Measurements from ENCODE around the gene PTGIS.
"Not testable (repeated sequence)": the region's sequence is repeated elsewhere in the genome, so short reads cannot be mapped to it uniquely, and the experiment has no call there.

PTGIS gene

GRCh38 chr20:49579874-49580812 lies 12.2 kb upstream of the PTGIS start:
- no peak for DNase-seq (ENCODE audit: low spot score)

GRCh38 chr20:49579195-49579594 lies 11.3 kb upstream of the PTGIS start:
- DNase-seq (ENCODE audit: low spot score), result no peak

- DNase-seq (ENCODE audit: low spot score), result no peak
Observed at GRCh38 chr20:49578436-49578835, 10.5 kb upstream of the PTGIS start.

GRCh38 chr20:49575551-49576060 lies 7.7 kb upstream of the PTGIS start:
- no peak for DNase-seq (ENCODE audit: low spot score)

- DNase-seq (ENCODE audit: low spot score), result no peak
Observed at GRCh38 chr20:49573900-49574416, 6.0 kb upstream of the PTGIS start.

- DNase-seq (ENCODE audit: low spot score), result no peak
Observed at GRCh38 chr20:49572857-49573256, 4.9 kb upstream of the PTGIS start.

- no peak for DNase-seq (ENCODE audit: low spot score)
Observed at GRCh38 chr20:49571553-49571835, 3.6 kb upstream of the PTGIS start.

GRCh38 chr20:49570828-49571552 lies 3.1 kb upstream of the PTGIS start:
- DNase-seq (ENCODE audit: low spot score), result no peak

- DNase-seq (ENCODE audit: low spot score), result no peak
Observed at GRCh38 chr20:49570161-49570827, 2.4 kb upstream of the PTGIS start.

GRCh38 chr20:49569411-49570115 lies 1.6 kb upstream of the PTGIS start:
- DNase-seq (ENCODE audit: low spot score), result no peak

- DNase-seq (ENCODE audit: low spot score), result no peak
Observed at GRCh38 chr20:49568278-49569151, 578 bp upstream of the PTGIS start.

GRCh38 chr20:49566401-49567364 lies 1.3 kb downstream of the PTGIS start:
- DNase-seq (ENCODE audit: low spot score), result no peak

- not testable (repeated sequence) for DNase-seq (ENCODE audit: low spot score)
Observed at GRCh38 chr20:49564991-49565390, 2.9 kb downstream of the PTGIS start.

- DNase-seq (ENCODE audit: low spot score), result no peak
Observed at GRCh38 chr20:49563015-49563980, 4.6 kb downstream of the PTGIS start.

GRCh38 chr20:49562311-49563014 lies 5.5 kb downstream of the PTGIS start:
- no peak for DNase-seq (ENCODE audit: low spot score)

GRCh38 chr20:49561806-49562205 lies 6.1 kb downstream of the PTGIS start:
- no peak for DNase-seq (ENCODE audit: low spot score)

- no peak for DNase-seq (ENCODE audit: low spot score)
Observed at GRCh38 chr20:49561256-49561655, 6.7 kb downstream of the PTGIS start.

- no peak for DNase-seq (ENCODE audit: low spot score)
Observed at GRCh38 chr20:49560646-49561045, 7.3 kb downstream of the PTGIS start.
